Adrenal gland (tissue), 5 donors: ENCODE results near the gene RNF220.

Source experiments
- POLR2A ChIP-seq, 2 donors: fragments of 450-650 bp; IDR thresholded peaks; one replicate each; pipeline ENCODE4 v1.6.1; 2017; ENCODE audit warnings: antibody characterized with exemption in 2 of 2, mild to moderate bottlenecking in 2 of 2, moderate library complexity in 1 of 2
- TF ChIP-seq, protein P1 (sequence below), 6 experiments: fragments of 450-650 bp in 4 of 6; fragments of 200-600 bp in 2 of 6; sonication (generic) in 1 of 6; IDR thresholded peaks; 1 replicate in 5 of 6; 2 replicates in 1 of 6; pipeline versions ENCODE4 v1.5.1 to v1.8.0; 2016 to 2021; ENCODE audit warnings: antibody characterized with exemption in 6 of 6, mild to moderate bottlenecking in 2 of 6, moderate library complexity in 1 of 6
- donor health status: DM: no; HTN: no; CAD: no.

DNA sequence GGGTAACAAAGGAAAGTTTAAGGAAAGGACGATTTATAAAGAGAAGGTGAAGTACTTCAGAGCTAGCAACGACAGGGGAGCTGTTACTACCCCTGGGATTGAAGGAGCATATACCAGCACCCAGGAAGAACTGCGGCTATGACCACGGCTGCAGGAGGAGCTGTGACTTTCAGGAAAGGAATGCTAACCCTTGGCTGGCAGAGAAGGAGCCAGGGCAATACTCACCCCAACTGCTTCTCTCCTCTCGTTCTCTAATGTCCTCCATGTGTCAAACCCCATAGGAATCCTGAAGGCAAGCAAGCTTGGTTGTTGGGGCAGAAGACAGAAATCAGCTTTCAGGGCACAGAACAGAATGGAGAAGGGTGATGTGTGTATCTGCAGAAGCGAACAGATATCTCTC, 148.7 kb downstream of the RNF220 start:
- TF ChIP-seq, protein P1, sequence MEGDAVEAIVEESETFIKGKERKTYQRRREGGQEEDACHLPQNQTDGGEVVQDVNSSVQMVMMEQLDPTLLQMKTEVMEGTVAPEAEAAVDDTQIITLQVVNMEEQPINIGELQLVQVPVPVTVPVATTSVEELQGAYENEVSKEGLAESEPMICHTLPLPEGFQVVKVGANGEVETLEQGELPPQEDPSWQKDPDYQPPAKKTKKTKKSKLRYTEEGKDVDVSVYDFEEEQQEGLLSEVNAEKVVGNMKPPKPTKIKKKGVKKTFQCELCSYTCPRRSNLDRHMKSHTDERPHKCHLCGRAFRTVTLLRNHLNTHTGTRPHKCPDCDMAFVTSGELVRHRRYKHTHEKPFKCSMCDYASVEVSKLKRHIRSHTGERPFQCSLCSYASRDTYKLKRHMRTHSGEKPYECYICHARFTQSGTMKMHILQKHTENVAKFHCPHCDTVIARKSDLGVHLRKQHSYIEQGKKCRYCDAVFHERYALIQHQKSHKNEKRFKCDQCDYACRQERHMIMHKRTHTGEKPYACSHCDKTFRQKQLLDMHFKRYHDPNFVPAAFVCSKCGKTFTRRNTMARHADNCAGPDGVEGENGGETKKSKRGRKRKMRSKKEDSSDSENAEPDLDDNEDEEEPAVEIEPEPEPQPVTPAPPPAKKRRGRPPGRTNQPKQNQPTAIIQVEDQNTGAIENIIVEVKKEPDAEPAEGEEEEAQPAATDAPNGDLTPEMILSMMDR (IDR thresholded peaks at IDR 0.05): no peak
- TF ChIP-seq POLR2A (IDR thresholded peaks at IDR 0.05): no peak
